ENCODE data around the gene CDS2.

Gene CDS2

GRCh38 chr20:5168651-5169396 is 42.0 kb downstream of the CDS2 start:
- H2AFZ ChIP-seq (ENCODE audit: low read depth): no peak overlapping the region
- TF ChIP-seq CTCF (conservative IDR thresholded peaks at IDR 0.05; ENCODE audit: low read depth, low read length): no peak
- H3K79me2 ChIP-seq (ENCODE audit: insufficient read depth, low read depth): no peaks in the 10 kb centered on the region
- H3K27ac ChIP-seq: no peak overlapping the region
- H3K27me3 ChIP-seq (ENCODE audit: insufficient read depth, low read depth): no peaks in the 10 kb centered on the region
- H3K4me1 ChIP-seq (ENCODE audit: low read depth, poor library complexity, severe bottlenecking): no peaks in the 10 kb centered on the region
- H3K4me2 ChIP-seq: no peak overlapping the region
- no peak overlapping the region for H3K4me3 ChIP-seq (IDR thresholded peaks at IDR 0.05; ENCODE audit: insufficient read depth, low read depth, low read length)
- no peak overlapping the region for H3K9ac ChIP-seq
- no peaks in the 10 kb centered on the region for H4K20me1 ChIP-seq (ENCODE audit: insufficient read depth)
- no peaks in the 10 kb centered on the region for H3K36me3 ChIP-seq (ENCODE audit: insufficient read depth)

GRCh38 chr20:5170341-5170740 is 43.5 kb downstream of the CDS2 start:
- H3K36me3 ChIP-seq (ENCODE audit: insufficient read depth): no peaks in the 10 kb centered on the region
- no peaks in the 10 kb centered on the region for H3K4me1 ChIP-seq (ENCODE audit: low read depth, poor library complexity, severe bottlenecking)
- H3K4me2 ChIP-seq: no peak overlapping the region
- H3K79me2 ChIP-seq (ENCODE audit: insufficient read depth, low read depth): no peaks in the 10 kb centered on the region
- no peak for TF ChIP-seq CTCF (conservative IDR thresholded peaks at IDR 0.05; ENCODE audit: low read depth, low read length)
- H3K27me3 ChIP-seq (ENCODE audit: insufficient read depth, low read depth): no peaks in the 10 kb centered on the region
- no peak overlapping the region for H2AFZ ChIP-seq (ENCODE audit: low read depth)
- no peaks in the 10 kb centered on the region for H4K20me1 ChIP-seq (ENCODE audit: insufficient read depth)
- no peak overlapping the region for H3K4me3 ChIP-seq (IDR thresholded peaks at IDR 0.05; ENCODE audit: insufficient read depth, low read depth, low read length)
- no peak overlapping the region for H3K27ac ChIP-seq
- no peak overlapping the region for H3K9ac ChIP-seq

- Histone ChIP-seq H3K4me3 (IDR thresholded peaks at IDR 0.05; ENCODE audit: insufficient read depth, low read depth, low read length) (no peak overlapping the region), H2AFZ (ENCODE audit: low read depth) (no peak overlapping the region), H3K4me1 (ENCODE audit: low read depth, poor library complexity, severe bottlenecking) (no peaks in the 10 kb centered on the region), H3K36me3 (ENCODE audit: insufficient read depth) (no peaks in the 10 kb centered on the region), H3K27me3 (ENCODE audit: insufficient read depth, low read depth) (no peaks in the 10 kb centered on the region), H3K27ac (no peak overlapping the region), H4K20me1 (ENCODE audit: insufficient read depth) (no peaks in the 10 kb centered on the region), H3K9ac (no peak overlapping the region), H3K4me2 (no peak overlapping the region), H3K79me2 (ENCODE audit: insufficient read depth, low read depth) (no peaks in the 10 kb centered on the region)
- no peak for TF ChIP-seq CTCF (conservative IDR thresholded peaks at IDR 0.05; ENCODE audit: low read depth, low read length)
These were observed 44.4 kb downstream of the CDS2 start for GRCh38 chr20:5171064-5171789.

GRCh38 chr20:5171790-5172164 is 45.0 kb downstream of the CDS2 start:
- H3K4me2 ChIP-seq: no peak overlapping the region
- H3K27me3 ChIP-seq (ENCODE audit: insufficient read depth, low read depth): no peaks in the 10 kb centered on the region
- H3K4me1 ChIP-seq (ENCODE audit: low read depth, poor library complexity, severe bottlenecking): no peaks in the 10 kb centered on the region
- H4K20me1 ChIP-seq (ENCODE audit: insufficient read depth): no peaks in the 10 kb centered on the region
- no peak overlapping the region for H3K27ac ChIP-seq
- H2AFZ ChIP-seq (ENCODE audit: low read depth): no peak overlapping the region
- no peak overlapping the region for H3K9ac ChIP-seq
- H3K36me3 ChIP-seq (ENCODE audit: insufficient read depth): no peaks in the 10 kb centered on the region
- no peaks in the 10 kb centered on the region for H3K79me2 ChIP-seq (ENCODE audit: insufficient read depth, low read depth)
- no peak for TF ChIP-seq CTCF (conservative IDR thresholded peaks at IDR 0.05; ENCODE audit: low read depth, low read length)
- no peak overlapping the region for H3K4me3 ChIP-seq (IDR thresholded peaks at IDR 0.05; ENCODE audit: insufficient read depth, low read depth, low read length)

All from KMS-11 (cell line).